Progenitor cell of endocrine pancreas (in vitro differentiated cells): ENCODE data around the gene BTG3. TPM values are rescaled to one million over a fixed set of nuclear protein-coding genes. Genes with fewer than 3 reads are reported as not detected.
A peak's percentile ranks its signal among the peaks of the same experiment; 100 is the strongest.

Experiments
- DNase-seq: peaks from one replicate; pipeline ENCODE4 v3.0.0; 2021; ENCODE audit warnings: low spot score; ENCODE audit not compliant: unreplicated experiment
- H3K27ac Mint-ChIP-seq: 2 replicates; pipeline ENCODE4 v1.8.0; 2021; ENCODE audit warnings: mild to moderate bottlenecking, moderate library complexity, mixed read lengths
- H3K27me3 Mint-ChIP-seq: 2 replicates; pipeline ENCODE4 v1.8.0; 2021; ENCODE audit warnings: mixed read lengths
- H3K36me3 Mint-ChIP-seq: 2 replicates; pipeline ENCODE4 v1.8.0; 2022; ENCODE audit warnings: mixed read lengths; ENCODE audit not compliant: insufficient read depth
- H3K4me1 Mint-ChIP-seq: 2 replicates; pipeline ENCODE4 v1.8.0; 2021; ENCODE audit warnings: low read depth, mixed read lengths
- H3K4me3 Mint-ChIP-seq: 2 replicates; pipeline ENCODE4 v1.8.0; 2021; ENCODE audit warnings: low read depth, mild to moderate bottlenecking, moderate library complexity, mixed read lengths
- H3K9me3 Mint-ChIP-seq: 2 replicates; pipeline ENCODE4 v1.8.0; 2021; ENCODE audit warnings: low read depth, mixed read lengths
- total RNA-seq: library from RNA; stranded (reverse); gene quantifications from 2 replicates; pipeline ENCODE4 v1.2.1, GENCODE V29; 2021
- TF ChIP-seq, protein P1 (sequence below): fragments of 200-600 bp; sonication (generic); IDR thresholded peaks from one replicate; pipeline ENCODE4 v1.5.0; 2021; ENCODE audit warnings: antibody characterized with exemption, mild to moderate bottlenecking; ENCODE audit not compliant: unreplicated experiment

Gene BTG3
- total RNA-seq, 1 donor from 2014 or later, result 29.0 TPM

- no peak overlapping the region for H3K4me3 Mint-ChIP-seq
- peaks cover 24% of the 10 kb centered on the region for H3K36me3 Mint-ChIP-seq
- TF ChIP-seq, protein P1, sequence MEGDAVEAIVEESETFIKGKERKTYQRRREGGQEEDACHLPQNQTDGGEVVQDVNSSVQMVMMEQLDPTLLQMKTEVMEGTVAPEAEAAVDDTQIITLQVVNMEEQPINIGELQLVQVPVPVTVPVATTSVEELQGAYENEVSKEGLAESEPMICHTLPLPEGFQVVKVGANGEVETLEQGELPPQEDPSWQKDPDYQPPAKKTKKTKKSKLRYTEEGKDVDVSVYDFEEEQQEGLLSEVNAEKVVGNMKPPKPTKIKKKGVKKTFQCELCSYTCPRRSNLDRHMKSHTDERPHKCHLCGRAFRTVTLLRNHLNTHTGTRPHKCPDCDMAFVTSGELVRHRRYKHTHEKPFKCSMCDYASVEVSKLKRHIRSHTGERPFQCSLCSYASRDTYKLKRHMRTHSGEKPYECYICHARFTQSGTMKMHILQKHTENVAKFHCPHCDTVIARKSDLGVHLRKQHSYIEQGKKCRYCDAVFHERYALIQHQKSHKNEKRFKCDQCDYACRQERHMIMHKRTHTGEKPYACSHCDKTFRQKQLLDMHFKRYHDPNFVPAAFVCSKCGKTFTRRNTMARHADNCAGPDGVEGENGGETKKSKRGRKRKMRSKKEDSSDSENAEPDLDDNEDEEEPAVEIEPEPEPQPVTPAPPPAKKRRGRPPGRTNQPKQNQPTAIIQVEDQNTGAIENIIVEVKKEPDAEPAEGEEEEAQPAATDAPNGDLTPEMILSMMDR, result no peak
- H3K9me3 Mint-ChIP-seq, result no peaks in the 10 kb centered on the region
- peaks cover 4% of the 10 kb centered on the region for H3K4me1 Mint-ChIP-seq
- no peaks in the 10 kb centered on the region for H3K27me3 Mint-ChIP-seq
- H3K27ac Mint-ChIP-seq, result no peak overlapping the region
- DNase-seq, result no peak
Measured at GRCh38 chr21:17598437-17598836, 14.3 kb downstream of the BTG3 start.

GRCh38 chr21:17597680-17598079 is 15.0 kb downstream of the BTG3 start:
- Mint-ChIP-seq H3K36me3 (peaks cover 25% of the 10 kb centered on the region), H3K9me3 (no peaks in the 10 kb centered on the region), H3K27me3 (no peaks in the 10 kb centered on the region), H3K4me1 (peaks cover 2% of the 10 kb centered on the region), H3K4me3 (no peak overlapping the region), H3K27ac (no peak overlapping the region)
- no peak for DNase-seq
- TF ChIP-seq, protein P1, result no peak

- no peak for DNase-seq
- Mint-ChIP-seq H3K4me1 (peaks cover 6% of the 10 kb centered on the region), H3K27ac (no peak overlapping the region), H3K27me3 (no peaks in the 10 kb centered on the region), H3K4me3 (no peak overlapping the region), H3K9me3 (no peaks in the 10 kb centered on the region), H3K36me3 (peaks cover 14% of the 10 kb centered on the region)
- TF ChIP-seq, protein P1, result no peak
Measured at GRCh38 chr21:17590430-17590829, 22.3 kb downstream of the BTG3 start.

DNA sequence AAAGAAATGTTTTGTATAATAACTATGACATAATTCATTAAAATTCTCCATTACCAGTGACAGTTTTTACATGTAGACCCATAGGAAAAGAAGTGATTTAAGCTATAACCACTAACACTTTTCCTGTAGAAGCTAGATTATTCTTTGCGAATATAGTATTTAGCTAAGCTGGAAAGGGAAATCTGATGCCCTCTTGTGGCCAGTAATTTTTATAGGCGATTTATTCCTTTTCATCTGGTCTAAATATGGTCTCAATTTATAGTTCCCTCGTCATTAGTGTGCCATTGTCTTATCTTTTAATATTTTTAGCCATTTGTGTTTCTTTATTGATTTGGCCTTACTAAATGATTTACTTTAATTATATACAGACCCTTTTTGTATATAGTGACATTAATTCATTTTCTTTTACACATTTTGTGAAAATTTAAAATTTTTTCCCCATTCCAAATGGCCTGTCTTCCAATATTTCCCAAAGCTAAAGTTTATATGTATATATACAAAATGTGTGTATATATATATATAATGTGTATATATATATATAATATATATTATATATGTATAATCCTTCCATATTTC is 26.7 kb downstream of the BTG3 start:
- H3K4me1 Mint-ChIP-seq, result peaks cover 7% of the 10 kb centered on the region
- no peak overlapping the region for H3K4me3 Mint-ChIP-seq
- H3K9me3 Mint-ChIP-seq, result no peaks in the 10 kb centered on the region
- peaks cover 4% of the 10 kb centered on the region for H3K36me3 Mint-ChIP-seq
- TF ChIP-seq, protein P1, result peak; percentile 73
- DNase-seq, result no peak
- no peak overlapping the region for H3K27ac Mint-ChIP-seq
- H3K27me3 Mint-ChIP-seq, result no peaks in the 10 kb centered on the region

GRCh38 chr21:17583898-17584297 is 28.8 kb downstream of the BTG3 start:
- H3K27me3 Mint-ChIP-seq, result no peaks in the 10 kb centered on the region
- H3K9me3 Mint-ChIP-seq, result no peaks in the 10 kb centered on the region
- no peak for DNase-seq
- TF ChIP-seq, protein P1, result no peak
- no peak overlapping the region for H3K4me3 Mint-ChIP-seq
- H3K36me3 Mint-ChIP-seq, result peaks cover 8% of the 10 kb centered on the region
- H3K27ac Mint-ChIP-seq, result no peak overlapping the region
- peaks cover 4% of the 10 kb centered on the region for H3K4me1 Mint-ChIP-seq
